ENCODE data around the gene CCDC40. TPM values are rescaled to one million over a fixed set of nuclear protein-coding genes. Genes with fewer than 3 reads are reported as not detected.

The CCDC40 gene
- total and polyA plus RNA-seq, 2 of the 13 experiments (the other 11 are each of a cell fraction or from before 2014, with no cell fraction given) = 4.1 to 5.5 TPM

GRCh38 chr17:80023481-80024205, 12.8 kb upstream of the CCDC40 start (continued):
- TF ChIP-seq ZNF430 (CRISPR knock-in tag; IDR thresholded peaks at IDR 0.05) = peak; percentile 57; the same call in 1 of the 2 replicates
- 0 out of 2 replicates have a peak, but pooled peaks have one; percentile 81 for TF ChIP-seq TOE1 (CRISPR knock-in tag; IDR thresholded peaks at IDR 0.05)
- peak; percentile 22; the same call in 1 of the 2 replicates for TF ChIP-seq DPF2 (CRISPR knock-in tag; IDR thresholded peaks at IDR 0.05; ENCODE audit: borderline replicate concordance, low read depth)
- peak; percentile 66; the same call in 1 of the 2 replicates for TF ChIP-seq IRF9 (CRISPR knock-in tag; IDR thresholded peaks at IDR 0.05; ENCODE audit: borderline replicate concordance)
- TF ChIP-seq POGK (CRISPR knock-in tag; conservative IDR thresholded peaks at IDR 0.05) = peak; percentile 75
- peak; percentile 71 for TF ChIP-seq HDAC2 (CRISPR knock-in tag; IDR thresholded peaks at IDR 0.05)
- 0 out of 2 replicates have a peak, but pooled peaks have one; percentile 25 for TF ChIP-seq PCBP1 (IDR thresholded peaks at IDR 0.05; ENCODE audit: borderline replicate concordance, low read depth, low read length)
- TF ChIP-seq KMT2B (CRISPR knock-in tag; IDR thresholded peaks at IDR 0.05) = peak; percentile 80
- TF ChIP-seq ZBTB10 (CRISPR knock-in tag; IDR thresholded peaks at IDR 0.05; ENCODE audit: borderline replicate concordance) = no peak
- peak; percentile 76; the same call in 1 of the 2 replicates for TF ChIP-seq ZNF124 (CRISPR knock-in tag; IDR thresholded peaks at IDR 0.05)
- TF ChIP-seq ZFP82 (CRISPR knock-in tag; IDR thresholded peaks at IDR 0.05; ENCODE audit: borderline replicate concordance) = no peak
- peak; percentile 81 for TF ChIP-seq HIVEP1 (CRISPR knock-in tag; IDR thresholded peaks at IDR 0.05)
- TF ChIP-seq GABPB1 (CRISPR knock-in tag; IDR thresholded peaks at IDR 0.05) = peak; percentile 66; the same call in 1 of the 2 replicates
- TF ChIP-seq ZNF101 (CRISPR knock-in tag; IDR thresholded peaks at IDR 0.05; ENCODE audit: borderline replicate concordance, low read depth) = no peak
- TF ChIP-seq, protein P1, sequence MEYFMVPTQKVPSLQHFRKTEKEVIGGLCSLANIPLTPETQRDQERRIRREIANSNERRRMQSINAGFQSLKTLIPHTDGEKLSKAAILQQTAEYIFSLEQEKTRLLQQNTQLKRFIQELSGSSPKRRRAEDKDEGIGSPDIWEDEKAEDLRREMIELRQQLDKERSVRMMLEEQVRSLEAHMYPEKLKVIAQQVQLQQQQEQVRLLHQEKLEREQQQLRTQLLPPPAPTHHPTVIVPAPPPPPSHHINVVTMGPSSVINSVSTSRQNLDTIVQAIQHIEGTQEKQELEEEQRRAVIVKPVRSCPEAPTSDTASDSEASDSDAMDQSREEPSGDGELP (IDR thresholded peaks at IDR 0.05; ENCODE audit: borderline replicate concordance, low read depth) = peak; percentile 97
- TF ChIP-seq NAIF1 (CRISPR knock-in tag; IDR thresholded peaks at IDR 0.05; ENCODE audit: borderline replicate concordance) = 0 out of 2 replicates have a peak, but pooled peaks have one; percentile 57
- TF ChIP-seq POGZ (CRISPR knock-in tag; IDR thresholded peaks at IDR 0.05) = 0 out of 2 replicates have a peak, but pooled peaks have one; percentile 36
- TF ChIP-seq, protein P2, sequence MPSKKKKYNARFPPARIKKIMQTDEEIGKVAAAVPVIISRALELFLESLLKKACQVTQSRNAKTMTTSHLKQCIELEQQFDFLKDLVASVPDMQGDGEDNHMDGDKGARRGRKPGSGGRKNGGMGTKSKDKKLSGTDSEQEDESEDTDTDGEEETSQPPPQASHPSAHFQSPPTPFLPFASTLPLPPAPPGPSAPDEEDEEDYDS (CRISPR knock-in tag; IDR thresholded peaks at IDR 0.05) = 0 out of 2 replicates have a peak, but pooled peaks have one; percentile 47
- TF ChIP-seq ZNF558 (CRISPR knock-in tag; IDR thresholded peaks at IDR 0.05; ENCODE audit: borderline replicate concordance) = no peak
- peak; percentile 75 for TF ChIP-seq BCL6 (CRISPR knock-in tag; IDR thresholded peaks at IDR 0.05)
- peak; percentile 18; the same call in 1 of the 2 replicates for TF ChIP-seq ZSCAN31 (CRISPR knock-in tag; IDR thresholded peaks at IDR 0.05; ENCODE audit: low read depth)
- TF ChIP-seq ISL2 (CRISPR knock-in tag; IDR thresholded peaks at IDR 0.05) = peak; percentile 54; the same call in 1 of the 2 replicates
